IMR-90 (cell line): Measurements from ENCODE around the gene MAP1LC3B2. TPM values are rescaled to one million over a fixed set of nuclear protein-coding genes. Genes with fewer than 3 reads are reported as not detected.

ENCODE experiments used
- ATAC-seq: fragments of 200-7000 bp; cut with Tn5 transposase; 2 replicates; pipeline ENCODE4 v1.9.1; 2020; ENCODE audit warnings: low read depth, mild to moderate bottlenecking, moderate library complexity
- BruUV-seq: library from RNA; stranded (reverse); fragments of 400-500 nt; replicated peaks from 2 replicates; lab custom pipeline; 2021; lab: Mats Ljungman, UMichigan
- CTCF ChIA-PET: fragments of 300-600 bp; formaldehyde crosslinking; extraction: SDS; loops from one replicate; lab custom pipeline; 2021; ENCODE audit warnings: antibody characterized with exemption; lab: Yijun Ruan, JAX
- POLR2A ChIA-PET: fragments of 300-600 bp; sonication (Branson Sonifier 250); formaldehyde crosslinking; loops from one replicate; lab custom pipeline; 2022; ENCODE audit warnings: antibody characterized with exemption; ENCODE audit not compliant: unreplicated experiment; lab: Charles Lee
- DNase-seq: peaks from one replicate; pipeline ENCODE4 v3.0.0; 2013
- H2AFZ ChIP-seq: replicated peaks from 2 replicates; pipeline ENCODE3; 2013; ENCODE audit warnings: low read length, mild to moderate bottlenecking; ENCODE audit not compliant: poor library complexity
- H2AK5ac ChIP-seq: 2 replicates; pipeline ENCODE4 v1.6.1; 2013; ENCODE audit warnings: low read depth, low read length, inconsistent platforms
- H2AK9ac ChIP-seq: replicated peaks from 2 replicates; pipeline ENCODE3; 2013; ENCODE audit warnings: mild to moderate bottlenecking, low read depth, low read length, moderate library complexity; ENCODE audit not compliant: poor library complexity
- H2BK120ac ChIP-seq: 2 replicates; pipeline ENCODE4 v1.6.1; 2013; ENCODE audit warnings: low read depth, low read length, inconsistent platforms
- H2BK15ac ChIP-seq: 3 replicates; pipeline ENCODE4 v1.6.1; 2013; ENCODE audit warnings: low read depth, low read length, inconsistent platforms
- H2BK20ac ChIP-seq: 2 replicates; pipeline ENCODE4 v1.6.1; 2013; ENCODE audit warnings: low read depth, mild to moderate bottlenecking, inconsistent platforms, low read length, moderate library complexity
- H2BK5ac ChIP-seq: 2 replicates; pipeline ENCODE4 v1.6.1; 2013; ENCODE audit warnings: mild to moderate bottlenecking, low read depth, low read length, inconsistent platforms; ENCODE audit not compliant: poor library complexity, severe bottlenecking
- H3K14ac ChIP-seq: replicated peaks from 2 replicates; pipeline ENCODE4 v1.6.1; 2013; ENCODE audit warnings: low read depth, low read length, inconsistent platforms
- H3K18ac ChIP-seq: 2 replicates; pipeline ENCODE4 v1.6.1; 2013; ENCODE audit warnings: low read depth, low read length, control low read depth
- H3K23ac ChIP-seq: 2 replicates; pipeline ENCODE4 v1.6.1; 2013; ENCODE audit warnings: low read depth, low read length, inconsistent platforms
- H3K27ac ChIP-seq: 2 replicates; pipeline ENCODE4 v1.5.1; 2013; ENCODE audit warnings: mild to moderate bottlenecking, control low read depth, low read length; ENCODE audit not compliant: insufficient read depth
- H3K27me3 ChIP-seq: 2 replicates; pipeline ENCODE4 v1.6.1; 2013; ENCODE audit warnings: low read length; ENCODE audit not compliant: control insufficient read depth, insufficient read depth
- H3K36me3 ChIP-seq: 2 replicates; pipeline ENCODE4 v1.6.1; 2013; ENCODE audit warnings: low read length, mixed read lengths; ENCODE audit not compliant: control insufficient read depth, insufficient read depth
- H3K4ac ChIP-seq: 2 replicates; pipeline ENCODE4 v1.6.1; 2013; ENCODE audit warnings: low read depth, low read length, inconsistent platforms
- H3K4me1 ChIP-seq: 2 replicates; pipeline ENCODE4 v1.6.1; 2013; ENCODE audit warnings: low read length, mixed read lengths; ENCODE audit not compliant: control insufficient read depth, insufficient read depth
- H3K4me2 ChIP-seq: 2 replicates; pipeline ENCODE4 v1.6.1; 2013; ENCODE audit warnings: low read depth, mild to moderate bottlenecking, control low read depth, low read length, moderate library complexity
- H3K4me3 ChIP-seq: 2 replicates; pipeline ENCODE4 v1.5.1; 2013; ENCODE audit warnings: low read depth, mild to moderate bottlenecking, control low read depth, low read length, moderate library complexity; ENCODE audit not compliant: insufficient read depth
- H3K56ac ChIP-seq: 2 replicates; pipeline ENCODE4 v1.6.1; 2013; ENCODE audit warnings: low read length, inconsistent platforms; ENCODE audit not compliant: insufficient read depth; ENCODE audit errors: extremely low read depth
- H3K79me1 ChIP-seq, 2 experiments: 2 replicates each; pipeline ENCODE4 v1.6.1; 2013; ENCODE audit warnings: low read length in 2 of 2, inconsistent platforms in 1 of 2, low read depth in 1 of 2
- H3K9ac ChIP-seq: 2 replicates; pipeline ENCODE4 v1.6.1; 2013; ENCODE audit warnings: low read depth, low read length, control low read depth
- H3K9me1 ChIP-seq: 2 replicates; pipeline ENCODE4 v1.6.1; 2013; ENCODE audit warnings: low read length, inconsistent platforms; ENCODE audit not compliant: insufficient read depth
- H3K9me3 ChIP-seq: 2 replicates; pipeline ENCODE4 v1.6.1; 2013; ENCODE audit warnings: low read length; ENCODE audit not compliant: control insufficient read depth, insufficient read depth
- H4K20me1 ChIP-seq: 2 replicates; pipeline ENCODE4 v1.6.1; 2013; ENCODE audit warnings: low read length, inconsistent platforms; ENCODE audit not compliant: insufficient read depth
- H4K5ac ChIP-seq: 2 replicates; pipeline ENCODE4 v1.6.1; 2013; ENCODE audit warnings: mild to moderate bottlenecking, low read depth, low read length, control low read depth
- H4K8ac ChIP-seq, 2 experiments: 2 replicates each; pipeline ENCODE4 v1.6.1; 2013; ENCODE audit warnings: low read depth in 2 of 2, low read length in 2 of 2, control low read depth in 1 of 2, inconsistent platforms in 1 of 2
- H4K91ac ChIP-seq: 2 replicates; pipeline ENCODE4 v1.6.1; 2013; ENCODE audit warnings: low read depth, low read length, inconsistent platforms; ENCODE audit not compliant: insufficient read depth
- BHLHE40 ChIP-seq: fragments of 150-350 bp; IDR thresholded peaks from 2 replicates; pipeline ENCODE4 v1.6.1; 2016; ENCODE audit warnings: mild to moderate bottlenecking, low read depth, low read length
- CEBPB ChIP-seq: IDR thresholded peaks from 2 replicates; pipeline ENCODE4 v1.6.1; 2012; ENCODE audit warnings: low read depth, low read length, improper control_type of control experiment
- CHD1 ChIP-seq: IDR thresholded peaks from 2 replicates; pipeline ENCODE4 v1.6.1; 2012; ENCODE audit warnings: low read depth, low read length, improper control_type of control experiment
- FOS ChIP-seq: fragments of 150-350 bp; IDR thresholded peaks from 2 replicates; pipeline ENCODE4 v1.6.1; 2016; ENCODE audit warnings: low read depth, low read length
- MAFK ChIP-seq: IDR thresholded peaks from 2 replicates; pipeline ENCODE4 v1.6.1; 2012; ENCODE audit warnings: low read depth, low read length, improper control_type of control experiment
- MAZ ChIP-seq: IDR thresholded peaks from 2 replicates; pipeline ENCODE4 v1.6.1; 2012; ENCODE audit warnings: low read depth, mild to moderate bottlenecking, low read length, improper control_type of control experiment, moderate library complexity, borderline replicate concordance
- MXI1 ChIP-seq: IDR thresholded peaks from 2 replicates; pipeline ENCODE4 v1.6.1; 2012; ENCODE audit warnings: low read depth, mild to moderate bottlenecking, low read length, moderate library complexity, borderline replicate concordance
- NFE2L2 ChIP-seq: fragments of 150-350 bp; IDR thresholded peaks from 2 replicates; pipeline ENCODE4 v1.6.1; 2016; ENCODE audit warnings: low read depth, mild to moderate bottlenecking, low read length
- POLR2A ChIP-seq: IDR thresholded peaks from 2 replicates; pipeline ENCODE4 v1.6.1; 2012; ENCODE audit warnings: mild to moderate bottlenecking, low read depth, low read length
- RAD21 ChIP-seq: IDR thresholded peaks from 2 replicates; pipeline ENCODE4 v1.6.1; 2012; ENCODE audit warnings: low read length, improper control_type of control experiment
- RCOR1 ChIP-seq: IDR thresholded peaks from 2 replicates; pipeline ENCODE4 v1.6.1; 2012; ENCODE audit warnings: mild to moderate bottlenecking, low read length, improper control_type of control experiment; ENCODE audit not compliant: insufficient replicate concordance
- RFX5 ChIP-seq: IDR thresholded peaks from 2 replicates; pipeline ENCODE4 v1.8.0; 2012; ENCODE audit warnings: low read depth, mild to moderate bottlenecking, low read length, moderate library complexity
- SMC3 ChIP-seq: fragments of 150-350 bp; IDR thresholded peaks from 2 replicates; pipeline ENCODE4 v1.6.1; 2016; ENCODE audit warnings: low read depth, mild to moderate bottlenecking, antibody characterized with exemption, low read length, moderate library complexity
- USF2 ChIP-seq: fragments of 150-350 bp; IDR thresholded peaks from 2 replicates; pipeline ENCODE4 v1.6.1; 2017; ENCODE audit warnings: mild to moderate bottlenecking, antibody characterized with exemption, low read length, low read depth
- WGBS, 2 experiments: methylation state at CpG; one replicate each; pipeline versions ENCODE4 v1.1.5 to v1.1.7; 2013; ENCODE audit warnings: missing lambda C conversion rate in 2 of 2; ENCODE audit not compliant: insufficient read length in 1 of 2; ENCODE audit errors: extremely low coverage in 2 of 2; 5-methylcytosine and 5-hydroxymethylcytosine counted together
- dilution Hi-C: fragments of 300-500 bp; cut with HindIII; formaldehyde crosslinking; loops from one replicate; pipeline ENCODE4 v1.14.3; 2018; ENCODE audit warnings: low sequenced_read_pairs; ENCODE audit not compliant: unreplicated experiment
- in situ Hi-C: fragments of 300-500 bp; cut with MboI; formaldehyde crosslinking; loops from 3 replicates; pipeline ENCODE4 v1.14.3; 2019; ENCODE audit warnings: low sequenced_read_pairs, inconsistent platforms, mixed read lengths
- intact Hi-C: fragments of 100-400 bp; cut with micrococcal nuclease; formaldehyde crosslinking; loops from 2 replicates; pipeline ENCODE4 v1.10.0; 2022
- polyA plus RNA-seq, 3 experiments: library from polyadenylated mRNA; depleted of rRNA; stranded (reverse); fragments of >200 nt; gene quantifications; 2 replicates each; pipeline ENCODE4 v1.2.3, GENCODE V29; 2012; ENCODE audit warnings: low replicate concordance in 1 of 3
- total RNA-seq: library from RNA; depleted of rRNA; stranded (reverse); fragments of >200 nt; gene quantifications from 2 replicates; pipeline ENCODE4 v1.2.3, GENCODE V29; 2012
- TF ChIP-seq, protein P1 (sequence below): conservative IDR thresholded peaks from 2 replicates; pipeline ENCODE4 v1.5.1; 2012; ENCODE audit warnings: mild to moderate bottlenecking, low read depth, low read length, improper control_type of control experiment
- TF ChIP-seq, protein P2 (sequence below): fragments of 150-350 bp; IDR thresholded peaks from 2 replicates; pipeline ENCODE4 v1.6.1; 2016; ENCODE audit warnings: low read depth, mild to moderate bottlenecking, low read length, moderate library complexity, borderline replicate concordance

MAP1LC3B2 gene
- total and polyA plus RNA-seq, 2 of the 4 experiments (the other 2 are of a cell fraction), result 1.4 TPM; not detected in 1

- H4K20me1 ChIP-seq, result no peaks in the 10 kb centered on the region
- H3K18ac ChIP-seq, result no peak overlapping the region
- H4K5ac ChIP-seq, result no peak overlapping the region
- no peaks in the 10 kb centered on the region for H3K27me3 ChIP-seq
- no peak overlapping the region for H2BK5ac ChIP-seq
- intact Hi-C loops, result loop anchor here (5.0 kb wide), 1 partner anchor 101 kb away; no protein-coding TSS in a partner anchor
- H2BK20ac ChIP-seq, result no peak overlapping the region
- no peak overlapping the region for H2AK5ac ChIP-seq
- ATAC-seq (no peak), DNase-seq (no peak)
- H3K79me1 ChIP-seq, result no peaks in the 10 kb centered on the region
- no peaks in the 10 kb centered on the region for H3K4me1 ChIP-seq
- no peak overlapping the region for H3K14ac ChIP-seq
- CTCF ChIA-PET, result interaction anchor here (0.6 to 1.6 kb wide), 2 partner anchors 18 to 342 kb away, joined by 3 read pairs; no protein-coding TSS in a partner anchor
- peaks cover 2% of the 10 kb centered on the region; the same call in 1 of the 2 replicates for H3K9me3 ChIP-seq
- H4K8ac ChIP-seq, result no peak overlapping the region
- POLR2A ChIA-PET, result no interaction called here
- no peak overlapping the region for H3K4me2 ChIP-seq
- no peaks in the 10 kb centered on the region for H3K36me3 ChIP-seq
- H3K4ac ChIP-seq, result no peak overlapping the region
- no peak overlapping the region for H3K27ac ChIP-seq
- no peak overlapping the region for H2BK15ac ChIP-seq
- H3K56ac ChIP-seq, result no peak overlapping the region
- no peak overlapping the region for H4K91ac ChIP-seq
- no peak overlapping the region for H2BK120ac ChIP-seq
- no peak overlapping the region for H2AFZ ChIP-seq
- in situ Hi-C loops, result no loop called here
- no peak overlapping the region for H3K9ac ChIP-seq
- TF ChIP-seq RCOR1, result no peak
- TF ChIP-seq USF2, result no peak
- no peak for TF ChIP-seq CHD1
- TF ChIP-seq SMC3, result no peak
- TF ChIP-seq MAFK, result no peak
- TF ChIP-seq, protein P1, sequence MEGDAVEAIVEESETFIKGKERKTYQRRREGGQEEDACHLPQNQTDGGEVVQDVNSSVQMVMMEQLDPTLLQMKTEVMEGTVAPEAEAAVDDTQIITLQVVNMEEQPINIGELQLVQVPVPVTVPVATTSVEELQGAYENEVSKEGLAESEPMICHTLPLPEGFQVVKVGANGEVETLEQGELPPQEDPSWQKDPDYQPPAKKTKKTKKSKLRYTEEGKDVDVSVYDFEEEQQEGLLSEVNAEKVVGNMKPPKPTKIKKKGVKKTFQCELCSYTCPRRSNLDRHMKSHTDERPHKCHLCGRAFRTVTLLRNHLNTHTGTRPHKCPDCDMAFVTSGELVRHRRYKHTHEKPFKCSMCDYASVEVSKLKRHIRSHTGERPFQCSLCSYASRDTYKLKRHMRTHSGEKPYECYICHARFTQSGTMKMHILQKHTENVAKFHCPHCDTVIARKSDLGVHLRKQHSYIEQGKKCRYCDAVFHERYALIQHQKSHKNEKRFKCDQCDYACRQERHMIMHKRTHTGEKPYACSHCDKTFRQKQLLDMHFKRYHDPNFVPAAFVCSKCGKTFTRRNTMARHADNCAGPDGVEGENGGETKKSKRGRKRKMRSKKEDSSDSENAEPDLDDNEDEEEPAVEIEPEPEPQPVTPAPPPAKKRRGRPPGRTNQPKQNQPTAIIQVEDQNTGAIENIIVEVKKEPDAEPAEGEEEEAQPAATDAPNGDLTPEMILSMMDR, result no peak
- no peak for TF ChIP-seq MAZ
- TF ChIP-seq FOS, result no peak
- no peak for TF ChIP-seq RFX5
- no peak for TF ChIP-seq CEBPB
- TF ChIP-seq, protein P2, sequence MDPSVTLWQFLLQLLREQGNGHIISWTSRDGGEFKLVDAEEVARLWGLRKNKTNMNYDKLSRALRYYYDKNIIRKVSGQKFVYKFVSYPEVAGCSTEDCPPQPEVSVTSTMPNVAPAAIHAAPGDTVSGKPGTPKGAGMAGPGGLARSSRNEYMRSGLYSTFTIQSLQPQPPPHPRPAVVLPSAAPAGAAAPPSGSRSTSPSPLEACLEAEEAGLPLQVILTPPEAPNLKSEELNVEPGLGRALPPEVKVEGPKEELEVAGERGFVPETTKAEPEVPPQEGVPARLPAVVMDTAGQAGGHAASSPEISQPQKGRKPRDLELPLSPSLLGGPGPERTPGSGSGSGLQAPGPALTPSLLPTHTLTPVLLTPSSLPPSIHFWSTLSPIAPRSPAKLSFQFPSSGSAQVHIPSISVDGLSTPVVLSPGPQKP, result no peak
- no peak for TF ChIP-seq MXI1
- TF ChIP-seq BHLHE40, result no peak
- TF ChIP-seq POLR2A, result no peak
- TF ChIP-seq NFE2L2, result no peak
- no peak for TF ChIP-seq RAD21
- H2AK9ac ChIP-seq, result no peak overlapping the region
- no peak overlapping the region for H3K23ac ChIP-seq
- dilution Hi-C loops, result no loop called here
- no peaks in the 10 kb centered on the region for H3K9me1 ChIP-seq
- no CpG with 5 or more reads among the region's 1 CpG for WGBS, 2 experiments
- no peak overlapping the region for H3K4me3 ChIP-seq
- BruUV-seq, result no TSS peak
Measured at GRCh38 chr12:116578051-116578450, 18.9 kb downstream of the MAP1LC3B2 start.
